MM.1S (cell line): ENCODE data around the gene ARSG.

Experiments
- DNase-seq: peaks from one replicate; pipeline ENCODE4 v3.0.0-alpha.2; 2015
- H2AFZ ChIP-seq: fragments of 300-600 bp; sonication (generic); 2 replicates; pipeline ENCODE4 v1.6.0; 2016; ENCODE audit warnings: antibody characterized with exemption, low read length
- H3F3A ChIP-seq: fragments of 300-600 bp; sonication (generic); 2 replicates; pipeline ENCODE4 v1.6.1; 2016; ENCODE audit warnings: mild to moderate bottlenecking, antibody characterized with exemption, low read length, moderate library complexity, mixed read lengths; ENCODE audit not compliant: insufficient read depth
- H3K27ac ChIP-seq: fragments of 300-600 bp; sonication (generic); 2 replicates; pipeline ENCODE4 v1.5.1; 2016; ENCODE audit warnings: mild to moderate bottlenecking, low read length
- H3K27me3 ChIP-seq: fragments of 300-600 bp; sonication (generic); replicated peaks from 2 replicates; pipeline ENCODE4 v1.6.0; 2016; ENCODE audit warnings: low read length; ENCODE audit not compliant: insufficient read depth
- H3K36me3 ChIP-seq: fragments of 300-600 bp; sonication (generic); replicated peaks from 2 replicates; pipeline ENCODE4 v1.6.1; 2016; ENCODE audit warnings: mild to moderate bottlenecking, low read length, mixed read lengths; ENCODE audit not compliant: insufficient read depth
- H3K4me1 ChIP-seq: fragments of 300-600 bp; sonication (generic); 2 replicates; pipeline ENCODE4 v1.6.1; 2016; ENCODE audit warnings: low read length, mixed read lengths
- H3K4me2 ChIP-seq: fragments of 300-600 bp; sonication (generic); 2 replicates; pipeline ENCODE4 v1.6.0; 2016; ENCODE audit warnings: low read depth, low read length
- H3K4me3 ChIP-seq: fragments of 300-600 bp; sonication (generic); 2 replicates; pipeline ENCODE4 v1.5.1; 2016; ENCODE audit warnings: low read length, mixed read lengths
- H3K79me2 ChIP-seq: fragments of 300-600 bp; sonication (generic); 2 replicates; pipeline ENCODE4 v1.6.1; 2016; ENCODE audit warnings: mixed run types, low read length, mixed read lengths
- H3K9ac ChIP-seq: fragments of 300-600 bp; sonication (generic); 2 replicates; pipeline ENCODE4 v1.6.1; 2016; ENCODE audit warnings: low read length, mixed read lengths
- H3K9me2 ChIP-seq: fragments of 300-600 bp; sonication (generic); replicated peaks from 2 replicates; pipeline ENCODE4 v1.6.1; 2016; ENCODE audit warnings: mild to moderate bottlenecking, low read length, mixed read lengths; ENCODE audit not compliant: insufficient read depth
- H3K9me3 ChIP-seq: fragments of 300-600 bp; sonication (generic); replicated peaks from 2 replicates; pipeline ENCODE4 v1.6.1; 2016; ENCODE audit warnings: mild to moderate bottlenecking, low read length, mixed read lengths; ENCODE audit not compliant: insufficient read depth
- H4K20me1 ChIP-seq: fragments of 300-600 bp; sonication (generic); 2 replicates; pipeline ENCODE4 v1.6.1; 2016; ENCODE audit warnings: mild to moderate bottlenecking, low read length, moderate library complexity, mixed read lengths; ENCODE audit not compliant: insufficient read depth
- CTCF ChIP-seq: fragments of 300-600 bp; sonication (generic); IDR thresholded peaks from 2 replicates; pipeline ENCODE4 v1.5.1; 2016; ENCODE audit warnings: antibody characterized with exemption, low read length, mixed read lengths
- EZH2 ChIP-seq: fragments of 300-600 bp; sonication (generic); optimal IDR thresholded peaks from 2 replicates; pipeline ENCODE3; 2017; ENCODE audit warnings: low read depth, mild to moderate bottlenecking, antibody characterized with exemption, low read length, mixed read lengths
- EZH2phosphoT487 ChIP-seq: fragments of 300-600 bp; sonication (generic); IDR thresholded peaks from 2 replicates; pipeline ENCODE4 v1.6.1; 2018; ENCODE audit warnings: antibody characterized with exemption, low read length

The ARSG gene

DNA sequence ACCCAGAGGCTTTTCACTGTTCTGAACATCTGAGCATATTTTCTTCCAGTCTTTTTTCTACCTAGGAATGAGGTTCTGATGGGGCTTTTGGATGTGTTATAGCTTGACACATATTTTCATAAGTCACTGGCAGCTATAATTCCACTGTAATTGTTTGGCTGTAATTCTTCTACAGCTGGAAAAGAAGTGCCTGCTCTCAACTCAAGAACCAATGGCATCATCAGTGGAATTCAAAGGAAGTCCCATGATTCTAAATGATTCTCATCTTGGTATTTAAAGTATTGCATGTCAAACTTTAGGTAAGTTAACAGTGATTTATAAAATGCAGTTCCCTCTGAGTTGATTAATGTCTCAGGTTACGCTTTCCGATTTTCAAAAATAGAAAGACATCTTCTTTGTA is 149.2 kb downstream of the ARSG start:
- Histone ChIP-seq H3K4me2 (no peak overlapping the region), H3K9me2 (no peaks in the 10 kb centered on the region), H3K79me2 (peaks cover 4% of the 10 kb centered on the region; the same call in 1 of the 2 replicates), H3K4me3 (no peak overlapping the region), H3K36me3 (0 out of 2 replicates have a peak, but pooled peaks cover under 1% of the 10 kb centered on the region), H3K9me3 (no peaks in the 10 kb centered on the region), H3K9ac (no peak overlapping the region), H2AFZ (no peak overlapping the region), H4K20me1 (no peaks in the 10 kb centered on the region), H3K27ac (peak overlapping the region; percentile 98; the same call in 1 of the 2 replicates), H3K27me3 (no peaks in the 10 kb centered on the region), H3K4me1 (peaks cover 53% of the 10 kb centered on the region), H3F3A (peaks cover 47% of the 10 kb centered on the region)
- DNase-seq = no peak
- no peak for TF ChIP-seq EZH2phosphoT487
- no peak for TF ChIP-seq CTCF
- no peak for TF ChIP-seq EZH2

DNA sequence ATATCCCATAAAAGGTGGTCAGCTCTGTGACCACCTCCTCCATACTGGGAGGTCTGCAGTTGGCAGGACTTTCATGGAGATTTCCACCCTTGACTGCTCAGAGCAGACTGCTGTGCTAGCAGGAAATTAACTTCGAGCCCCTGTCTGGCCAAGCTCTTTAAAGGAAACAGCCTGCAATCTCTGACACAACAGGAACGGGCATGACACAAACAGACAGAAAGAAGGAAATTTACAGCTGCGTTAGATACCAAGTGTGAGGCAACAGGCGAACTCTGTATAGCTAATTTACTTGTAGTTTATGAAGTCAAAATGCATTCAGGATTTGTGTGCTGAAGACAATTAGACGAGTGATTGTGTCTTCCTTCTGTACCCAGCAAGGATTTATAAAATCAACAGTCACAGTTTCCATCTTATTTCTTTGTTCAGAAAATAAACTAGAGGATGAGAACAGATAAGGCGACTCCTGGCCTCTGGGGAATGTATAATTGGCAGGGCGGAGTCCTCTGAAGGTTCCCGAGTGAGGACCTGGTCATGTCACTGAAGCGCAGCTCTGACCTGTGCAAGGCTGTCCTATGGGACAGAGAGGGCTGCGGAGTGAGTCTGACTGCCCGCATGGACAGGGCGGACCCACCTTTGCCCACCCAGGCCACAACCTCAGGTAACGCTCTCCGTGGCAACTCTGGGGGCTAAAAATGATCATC is 149.9 kb downstream of the ARSG start:
- Histone ChIP-seq H3K4me1 (peaks cover 46% of the 10 kb centered on the region), H2AFZ (no peak overlapping the region), H3K4me2 (no peak overlapping the region), H3K27ac (no peak overlapping the region; the same call in 1 of the 2 replicates), H3K9ac (no peak overlapping the region), H3F3A (peaks cover 41% of the 10 kb centered on the region), H3K79me2 (peaks cover 4% of the 10 kb centered on the region; the same call in 1 of the 2 replicates), H4K20me1 (no peaks in the 10 kb centered on the region), H3K27me3 (no peaks in the 10 kb centered on the region), H3K9me2 (no peaks in the 10 kb centered on the region), H3K36me3 (peaks cover 6% of the 10 kb centered on the region; the same call in 1 of the 2 replicates), H3K9me3 (no peaks in the 10 kb centered on the region), H3K4me3 (no peak overlapping the region)
- no peak for TF ChIP-seq EZH2
- TF ChIP-seq EZH2phosphoT487 = no peak
- TF ChIP-seq CTCF = no peak
- no peak for DNase-seq

DNA sequence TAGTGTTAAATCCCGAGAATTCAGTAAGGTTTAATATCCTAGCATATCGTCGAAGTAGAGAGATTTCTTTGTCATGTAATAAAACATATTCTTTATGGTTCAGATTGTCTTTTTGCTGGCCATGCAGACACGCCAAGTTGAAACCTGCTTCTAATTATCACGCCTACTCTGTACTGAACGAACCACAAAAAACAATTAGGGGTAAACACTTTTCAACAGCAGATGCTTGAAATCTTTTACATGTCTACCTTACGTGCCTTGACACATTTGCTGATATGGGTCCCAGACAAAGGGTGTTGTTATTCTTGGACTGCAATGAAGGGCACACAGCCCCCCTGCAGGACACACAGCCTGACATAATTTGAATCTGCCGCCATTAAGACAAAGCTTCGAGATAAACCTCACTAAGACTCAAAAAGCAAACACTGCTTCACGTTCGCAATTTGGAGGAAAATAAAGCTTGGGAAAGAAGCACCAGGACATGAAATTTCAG is 152.7 kb downstream of the ARSG start:
- Histone ChIP-seq H4K20me1 (no peaks in the 10 kb centered on the region), H3K4me2 (no peak overlapping the region), H3K79me2 (peaks cover 4% of the 10 kb centered on the region; the same call in 1 of the 2 replicates), H3K9me3 (no peaks in the 10 kb centered on the region), H3K27me3 (no peaks in the 10 kb centered on the region), H3K9ac (no peak overlapping the region), H3K4me3 (no peak overlapping the region), H3F3A (peaks cover 17% of the 10 kb centered on the region), H3K9me2 (no peaks in the 10 kb centered on the region), H2AFZ (no peak overlapping the region), H3K4me1 (peaks cover 26% of the 10 kb centered on the region), H3K36me3 (peaks cover 6% of the 10 kb centered on the region; the same call in 1 of the 2 replicates), H3K27ac (no peak overlapping the region)
- no peak for DNase-seq
- TF ChIP-seq CTCF = no peak
- no peak for TF ChIP-seq EZH2phosphoT487
- no peak for TF ChIP-seq EZH2
